ENCODE measurements around the gene LRBA. TPM values are rescaled to one million over a fixed set of nuclear protein-coding genes. Genes with fewer than 3 reads are reported as not detected.

LRBA gene
- total RNA-seq, 1 experiment from 2014 or later = 23.0 TPM

DNA sequence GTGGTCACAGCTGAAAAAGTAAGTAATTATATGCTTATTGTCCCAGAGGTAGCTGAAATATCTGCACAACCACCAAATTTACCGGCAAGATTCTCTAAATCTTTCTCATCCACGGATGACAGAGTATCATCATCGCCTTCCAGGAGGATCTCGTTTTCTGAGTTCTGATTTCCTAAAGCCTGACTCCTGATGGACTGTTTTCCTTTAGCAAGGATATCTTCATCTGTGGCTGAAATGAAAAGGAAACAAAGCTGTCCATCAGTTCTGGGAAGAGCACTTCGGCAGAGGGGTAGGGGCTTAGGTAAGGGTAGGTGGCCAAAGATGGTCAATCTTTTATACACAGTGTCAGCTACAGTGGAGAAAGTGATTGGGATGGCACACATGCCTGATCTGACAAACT lies 424.5 kb downstream of the LRBA start:
- DNase-seq (ENCODE audit: low read depth) = no peak

DNA sequence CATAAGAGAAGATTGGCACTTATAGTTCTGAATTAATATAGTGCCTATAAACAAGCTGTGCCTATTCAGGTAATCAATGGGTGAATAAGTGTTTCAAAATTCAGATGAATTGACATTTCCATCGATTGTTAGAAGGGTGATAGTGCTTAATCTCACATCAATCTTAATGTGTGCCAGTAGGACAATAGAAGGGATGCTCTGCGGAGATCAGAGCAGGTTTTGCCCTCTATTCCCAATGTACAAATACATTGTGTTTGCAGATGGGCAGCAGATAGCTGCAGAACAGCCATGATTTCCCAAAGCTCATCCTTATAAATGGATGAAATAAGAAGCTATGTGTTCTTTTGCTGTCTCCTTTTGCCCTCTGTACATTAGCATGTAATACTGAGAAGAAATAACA lies 425.9 kb downstream of the LRBA start:
- DNase-seq (ENCODE audit: low read depth) = no peak

DNA sequence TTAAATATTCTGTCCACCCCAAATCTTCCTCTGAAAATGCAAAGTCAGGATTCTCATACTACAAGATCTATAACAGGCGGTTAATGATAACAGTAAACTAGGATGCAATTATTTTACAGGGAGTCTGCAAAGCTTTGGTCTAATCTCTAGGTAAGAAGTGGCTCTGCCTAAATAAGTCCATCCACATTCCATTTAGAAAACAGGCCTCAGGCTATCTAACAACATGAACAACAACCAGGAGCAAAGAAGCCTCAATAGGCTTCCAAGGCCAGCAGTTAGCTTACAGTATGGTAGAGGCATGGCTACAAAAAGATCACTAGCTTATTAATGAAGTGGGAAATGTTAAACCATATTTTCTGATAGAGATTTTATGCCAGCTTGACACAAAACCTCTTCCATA lies 426.8 kb downstream of the LRBA start:
- no peak for DNase-seq (ENCODE audit: low read depth)

DNA sequence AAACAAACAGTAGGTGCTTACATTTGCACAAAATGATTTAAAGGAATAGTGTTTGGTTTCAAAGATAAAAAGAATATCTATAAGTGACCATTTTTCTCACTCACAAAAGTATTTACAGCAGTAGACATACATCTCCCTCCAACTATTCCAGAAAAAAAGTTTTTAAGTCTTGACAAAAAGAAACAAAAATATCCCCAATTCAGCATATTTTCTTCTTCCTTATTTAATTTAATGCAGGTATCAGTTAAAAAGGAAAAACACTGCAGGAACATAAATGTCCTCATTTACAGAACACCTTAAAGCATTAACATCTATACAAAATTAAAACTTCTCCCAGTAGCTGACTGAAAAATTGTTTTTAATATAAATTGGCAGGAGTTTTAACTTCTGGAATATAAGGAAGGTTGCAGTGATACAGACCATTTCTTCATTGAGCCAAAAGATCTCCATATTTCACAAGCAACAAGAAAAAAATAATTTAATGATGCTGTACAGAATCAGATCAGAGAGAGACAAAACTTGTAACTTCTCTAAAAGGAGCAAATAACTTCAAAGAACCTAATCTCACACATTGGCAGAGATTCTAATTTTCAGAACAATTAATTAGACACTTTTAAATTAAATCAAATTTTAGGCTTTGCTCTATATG lies 428.8 kb downstream of the LRBA start:
- DNase-seq (ENCODE audit: low read depth) = no peak

DNA sequence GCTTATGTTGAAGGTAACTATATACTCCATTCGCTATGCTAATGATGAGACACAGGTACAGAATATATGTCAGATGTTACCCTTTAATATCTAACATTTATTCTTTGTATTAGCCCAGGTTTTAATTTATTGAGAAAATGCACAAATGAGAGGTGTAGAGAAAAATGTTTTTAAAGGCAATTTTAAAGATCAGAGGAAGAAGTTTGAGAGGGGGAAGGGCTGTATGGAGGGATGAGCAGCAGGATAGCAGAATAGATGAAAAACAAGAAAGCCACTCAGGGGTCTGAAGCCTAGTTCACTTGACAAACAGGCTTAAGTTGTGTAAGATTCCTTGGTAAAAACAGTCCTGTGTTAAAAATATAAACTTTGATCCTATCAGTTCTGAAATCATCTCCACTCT lies 429.5 kb downstream of the LRBA start:
- DNase-seq (ENCODE audit: low read depth) = no peak

DNA sequence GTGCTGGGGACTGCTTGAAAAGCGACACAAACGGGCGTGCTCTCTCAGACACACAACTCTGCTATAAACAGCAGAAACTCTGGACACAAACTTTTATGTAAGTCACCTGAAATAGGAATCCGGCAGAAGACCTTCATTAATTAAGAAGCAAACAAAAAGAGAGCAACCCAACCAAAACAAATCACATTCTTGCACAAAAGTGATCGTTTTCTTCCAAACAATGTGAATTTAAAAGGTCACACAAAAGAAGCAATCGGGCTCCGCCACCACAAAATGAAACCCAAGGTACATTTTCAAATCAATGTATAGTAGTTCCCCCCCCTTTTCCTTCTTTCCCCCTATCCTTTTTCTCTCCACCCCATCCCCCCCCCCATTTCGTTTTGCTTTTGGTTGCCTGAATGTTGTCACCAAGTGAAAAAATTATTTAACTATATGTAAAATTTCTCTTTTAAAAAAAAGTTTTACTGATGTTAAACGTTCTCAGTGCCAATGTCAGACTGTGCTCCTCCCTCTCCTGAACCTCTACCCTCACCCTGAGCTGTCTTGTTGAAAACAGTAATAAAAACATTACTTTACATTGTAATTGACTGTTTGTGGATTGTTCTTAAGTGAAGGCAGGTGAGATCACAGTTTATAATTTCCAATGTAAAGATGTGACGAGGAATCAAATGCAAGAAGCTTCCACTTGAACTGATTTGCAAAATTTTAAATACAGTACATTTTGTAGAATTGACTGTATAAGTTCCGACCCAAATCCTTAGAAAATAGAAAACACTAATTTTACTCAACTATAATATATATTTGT lies 430.8 kb downstream of the LRBA start:
- no peak for DNase-seq (ENCODE audit: low read depth)

DNA sequence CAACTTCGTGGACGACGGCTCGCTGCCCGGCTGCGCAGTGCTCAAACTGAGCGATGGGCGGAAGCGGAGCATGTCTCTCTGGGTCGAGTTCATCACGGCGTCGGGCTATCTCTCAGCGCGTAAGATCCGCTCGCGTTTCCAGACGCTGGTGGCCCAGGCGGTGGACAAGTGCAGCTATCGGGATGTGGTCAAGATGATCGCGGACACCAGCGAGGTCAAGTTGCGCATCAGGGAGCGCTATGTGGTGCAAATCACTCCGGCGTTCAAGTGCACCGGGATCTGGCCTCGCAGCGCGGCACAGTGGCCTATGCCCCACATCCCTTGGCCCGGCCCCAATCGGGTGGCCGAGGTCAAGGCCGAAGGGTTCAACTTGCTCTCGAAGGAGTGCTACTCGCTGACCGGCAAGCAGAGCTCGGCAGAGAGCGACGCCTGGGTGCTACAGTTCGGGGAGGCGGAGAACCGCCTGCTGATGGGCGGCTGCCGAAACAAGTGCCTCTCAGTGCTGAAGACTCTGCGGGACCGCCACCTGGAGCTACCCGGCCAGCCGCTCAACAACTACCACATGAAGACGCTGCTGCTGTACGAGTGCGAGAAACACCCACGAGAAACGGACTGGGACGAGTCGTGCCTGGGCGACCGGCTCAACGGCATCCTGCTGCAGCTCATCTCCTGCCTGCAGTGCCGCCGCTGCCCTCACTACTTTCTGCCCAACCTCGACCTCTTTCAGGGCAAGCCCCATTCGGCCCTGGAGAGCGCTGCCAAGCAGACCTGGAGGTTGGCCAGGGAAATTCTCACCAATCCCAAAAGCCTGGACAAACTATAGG lies 431.6 kb downstream of the LRBA start:
- DNase-seq (ENCODE audit: low read depth) = no peak

DNA sequence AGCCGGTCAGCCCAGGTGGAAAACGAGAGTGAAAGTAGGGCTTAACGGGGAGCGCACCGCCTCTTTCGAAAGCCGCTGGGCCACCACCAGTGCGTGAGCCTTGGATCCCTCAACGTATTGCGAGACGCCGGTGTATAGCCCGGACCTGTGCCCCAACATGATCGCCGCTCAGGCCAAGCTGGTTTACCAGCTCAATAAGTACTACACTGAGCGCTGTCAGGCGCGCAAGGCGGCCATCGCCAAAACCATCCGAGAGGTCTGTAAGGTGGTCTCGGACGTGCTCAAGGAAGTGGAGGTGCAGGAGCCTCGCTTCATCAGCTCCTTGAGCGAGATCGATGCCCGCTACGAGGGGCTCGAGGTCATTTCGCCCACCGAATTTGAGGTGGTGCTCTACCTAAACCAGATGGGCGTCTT lies 432.2 kb downstream of the LRBA start:
- no peak for DNase-seq (ENCODE audit: low read depth)

DNA sequence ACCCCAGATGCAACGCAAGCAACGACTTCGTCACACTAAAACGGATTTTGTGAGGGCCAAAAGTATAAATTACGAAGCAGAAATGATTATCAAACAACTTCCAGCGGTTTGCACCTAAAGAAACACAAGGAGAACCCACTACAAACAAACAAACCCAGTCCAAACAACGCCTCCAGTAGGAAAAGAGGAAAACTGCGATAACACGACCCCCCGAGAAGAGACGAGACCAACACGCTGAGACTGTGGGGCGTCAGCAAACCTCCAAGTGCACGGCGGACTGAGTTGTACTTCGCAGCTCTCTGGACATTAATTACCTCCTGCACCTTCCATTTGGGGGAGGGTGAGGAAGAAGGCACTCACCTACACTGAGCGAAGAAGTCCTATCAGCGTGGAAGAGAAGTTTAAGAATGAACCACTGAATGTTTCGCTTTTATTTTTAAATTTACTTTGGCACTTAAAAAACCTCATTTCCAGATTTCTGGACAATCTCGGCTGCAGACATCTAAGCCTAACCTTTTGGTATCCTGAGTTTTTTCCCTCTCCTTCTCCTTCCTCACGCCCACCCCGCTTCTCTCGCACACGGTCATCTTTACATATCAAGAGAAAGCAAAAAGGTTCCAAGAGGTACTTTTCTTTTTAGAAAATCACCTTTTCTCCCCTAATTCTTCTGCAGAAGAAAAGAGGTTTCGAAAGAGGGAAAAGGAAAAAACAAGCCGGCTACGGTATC lies 432.8 kb downstream of the LRBA start, which contains the start of gene MAB21L2:
Gene MAB21L2 (plus strand): TSS at position 6 of the 727 bp plus-strand sequence. CDS start 879 bp downstream, outside the sequence.
- no peak for DNase-seq (ENCODE audit: low read depth)

DNA sequence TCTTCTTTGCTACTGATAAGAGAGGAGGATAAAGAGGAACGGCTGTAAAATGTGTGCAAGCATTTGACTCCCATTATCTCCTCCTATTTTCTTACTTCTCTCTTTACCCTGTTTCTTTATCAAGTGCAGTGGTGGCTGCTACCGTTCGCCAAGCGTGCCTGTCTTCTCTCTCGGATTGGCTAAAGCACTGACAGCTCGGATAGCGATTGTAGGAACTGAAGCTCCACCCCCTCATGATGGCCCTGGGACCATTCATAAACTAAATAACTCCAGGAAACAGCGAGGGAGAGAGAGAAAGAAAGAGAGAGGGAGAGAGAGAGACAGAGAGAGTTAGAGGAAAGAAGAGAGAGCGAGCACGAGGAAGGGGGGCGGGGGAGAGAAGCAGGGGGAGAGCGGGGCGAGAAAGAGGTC lies 433.4 kb downstream of the LRBA start:
- no peak for DNase-seq (ENCODE audit: low read depth)

DNA sequence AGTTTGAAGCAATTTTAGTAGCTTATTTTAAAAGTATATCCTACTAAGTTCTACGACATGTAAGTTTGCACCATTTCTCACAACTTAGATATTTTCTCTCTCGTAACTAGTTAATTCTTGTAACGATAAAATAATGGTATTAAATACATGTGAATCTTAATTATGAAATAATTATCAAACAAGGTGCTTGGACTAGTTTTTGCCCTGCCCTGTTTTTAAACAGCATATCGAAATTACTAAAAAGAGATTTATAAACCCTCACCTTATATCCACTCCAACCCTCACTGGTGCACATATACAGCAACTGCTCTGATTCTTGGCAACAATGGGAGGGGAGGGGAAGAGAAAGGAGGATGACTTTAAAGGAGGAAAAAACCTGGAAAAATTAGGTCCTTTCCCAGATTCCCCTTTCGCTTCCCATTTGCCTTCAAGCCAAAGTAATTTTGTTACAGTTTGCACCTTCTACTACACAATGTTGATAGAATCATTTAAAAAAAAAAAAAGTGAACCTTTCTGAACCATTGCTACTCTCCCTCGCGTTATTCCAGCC lies 434.0 kb downstream of the LRBA start:
- no peak for DNase-seq (ENCODE audit: low read depth)

DNA sequence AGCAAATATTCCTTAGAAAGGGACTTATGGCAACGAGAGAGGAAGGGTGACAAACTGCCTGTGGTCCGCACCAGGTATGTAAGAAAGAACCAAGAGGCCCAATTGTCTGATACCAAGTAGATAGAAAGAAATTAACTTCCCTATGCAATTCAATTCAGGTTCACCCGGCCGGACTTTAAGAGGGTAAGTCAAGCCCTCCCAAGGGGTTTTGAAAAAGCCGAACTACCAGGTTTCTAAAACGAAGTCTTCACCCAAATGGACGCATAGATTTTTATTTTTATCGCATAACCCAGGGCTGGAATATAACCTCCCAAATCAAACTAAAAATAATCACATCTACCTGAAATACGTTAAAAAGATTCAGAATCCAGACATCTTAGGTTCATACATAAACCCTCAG lies 434.8 kb downstream of the LRBA start:
- no peak for DNase-seq (ENCODE audit: low read depth)

DNA sequence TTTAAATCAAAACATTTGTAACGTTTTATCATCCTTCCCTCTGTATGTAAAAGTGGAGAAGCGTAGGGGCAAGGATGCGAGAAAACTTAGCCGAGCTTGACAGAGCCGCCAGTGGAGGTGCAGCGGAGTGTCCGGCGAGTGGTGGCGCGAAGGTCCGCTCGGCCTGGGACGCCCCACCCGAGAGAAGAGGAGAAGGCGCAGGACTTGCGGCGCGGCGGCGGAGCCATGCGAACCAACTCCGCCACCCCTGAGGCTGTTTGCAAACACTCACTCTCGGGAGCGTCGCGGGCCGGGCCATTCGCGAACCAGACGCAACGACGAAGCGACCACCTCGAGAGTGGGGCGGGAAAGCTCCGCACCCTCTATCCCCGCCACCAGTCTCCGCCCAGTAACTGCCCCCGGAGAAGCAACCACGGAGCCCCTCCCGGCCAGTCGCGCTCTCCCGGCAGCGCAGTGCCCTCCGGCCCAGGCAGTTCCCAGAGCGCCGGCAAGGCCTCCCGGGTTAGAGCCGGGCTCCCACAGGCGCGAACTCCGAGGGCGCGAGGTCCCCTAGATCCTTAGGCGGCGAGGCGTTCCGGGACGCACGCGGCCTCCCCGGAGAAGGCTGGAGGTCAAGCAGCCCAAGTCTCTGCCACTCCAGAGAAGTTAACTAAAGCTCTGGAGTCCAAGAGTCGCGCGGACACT lies 435.4 kb downstream of the LRBA start:
- no peak for DNase-seq (ENCODE audit: low read depth)

DNA sequence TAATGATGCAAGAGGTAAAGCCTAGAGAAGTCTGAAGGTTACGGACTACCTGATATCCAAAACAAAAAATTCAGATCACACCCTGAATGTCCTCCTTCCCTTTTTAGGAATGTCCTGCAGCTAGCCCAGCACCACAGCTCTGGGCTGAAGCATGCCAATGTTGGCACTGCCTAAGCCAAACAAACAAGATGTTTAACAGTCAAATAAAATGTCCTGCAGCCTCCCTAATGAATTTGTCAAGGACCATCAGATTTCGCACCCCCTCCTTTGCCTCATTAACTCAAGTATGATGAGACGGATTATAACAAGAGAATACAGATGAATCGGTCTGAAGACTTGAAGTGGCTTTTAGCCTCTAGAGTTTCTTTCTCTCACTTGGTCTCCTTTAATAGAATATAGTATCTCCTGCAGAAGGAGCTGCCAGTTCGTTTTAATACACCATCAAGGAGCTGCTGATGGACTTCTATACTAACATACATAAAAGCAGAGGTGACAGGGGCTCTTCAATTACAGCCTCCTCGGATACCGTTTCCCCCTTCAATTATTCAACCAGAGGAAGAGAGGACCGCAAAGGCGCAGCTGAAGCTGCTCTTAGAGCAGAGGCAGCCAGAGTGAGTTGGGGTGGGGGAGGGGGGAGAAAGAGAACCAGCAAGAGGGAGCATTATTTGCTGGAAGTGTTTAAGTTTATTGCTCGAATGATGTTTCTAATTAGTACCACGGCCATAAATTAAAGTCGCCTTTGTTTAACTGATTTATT lies 436.2 kb downstream of the LRBA start:
- DNase-seq (ENCODE audit: low read depth) = no peak

DNA sequence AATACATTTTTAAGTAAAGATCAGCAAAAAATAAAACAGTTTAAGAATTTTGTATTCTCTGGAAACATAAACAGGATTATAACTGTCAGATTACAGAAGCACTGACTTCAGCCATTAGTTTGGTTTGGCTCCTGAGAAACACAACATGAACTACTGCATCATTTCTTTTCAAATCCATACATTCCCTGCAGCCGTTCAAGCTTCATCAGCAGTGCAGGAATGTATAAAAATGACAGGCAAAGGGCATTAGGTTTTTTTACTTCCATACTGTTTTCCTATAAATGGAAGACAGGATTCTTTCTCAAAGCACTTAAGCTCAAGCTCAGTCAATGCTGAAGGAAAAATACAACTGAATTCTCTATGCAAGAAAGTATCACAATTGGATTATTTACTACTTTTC lies 437.3 kb downstream of the LRBA start:
- DNase-seq (ENCODE audit: low read depth) = no peak

DNA sequence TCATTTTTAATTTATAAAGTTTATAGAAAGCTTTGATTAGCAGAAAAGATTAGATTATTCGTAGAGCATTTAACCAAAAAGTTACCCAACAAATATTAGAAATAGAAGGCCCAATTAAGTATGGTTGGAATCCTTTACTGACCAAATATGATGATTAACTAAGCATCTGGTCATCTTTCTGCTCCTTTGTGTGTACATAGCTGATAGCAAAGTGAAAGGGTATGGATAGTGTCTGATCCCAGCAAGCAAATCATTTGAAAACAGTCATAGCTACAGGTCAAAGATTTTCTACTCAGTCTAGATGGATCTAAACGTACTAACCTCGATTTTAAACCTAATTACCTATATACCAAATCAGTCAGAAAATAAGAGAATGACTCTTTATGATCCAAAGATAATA lies 440.4 kb downstream of the LRBA start:
- no peak for DNase-seq (ENCODE audit: low read depth)

DNA sequence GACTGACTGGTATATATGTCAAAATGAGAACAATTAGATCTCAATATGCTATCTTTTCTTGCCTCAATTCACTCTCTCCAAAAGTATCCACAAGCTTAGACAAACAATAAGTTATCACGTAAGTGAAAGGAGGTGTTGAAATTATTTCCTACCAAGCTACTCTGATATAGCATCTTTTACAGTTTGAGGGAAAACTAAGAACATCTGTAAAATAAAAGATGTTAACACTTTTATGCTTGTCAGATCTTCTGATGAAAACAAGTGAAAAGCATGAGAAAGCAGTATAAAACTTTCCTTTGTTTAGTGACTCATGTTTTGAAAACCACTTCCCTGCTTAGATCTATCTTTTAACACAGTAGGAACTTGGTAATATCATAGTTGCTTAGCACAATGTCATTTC lies 441.6 kb downstream of the LRBA start:
- DNase-seq (ENCODE audit: low read depth) = peak; percentile 69

DNA sequence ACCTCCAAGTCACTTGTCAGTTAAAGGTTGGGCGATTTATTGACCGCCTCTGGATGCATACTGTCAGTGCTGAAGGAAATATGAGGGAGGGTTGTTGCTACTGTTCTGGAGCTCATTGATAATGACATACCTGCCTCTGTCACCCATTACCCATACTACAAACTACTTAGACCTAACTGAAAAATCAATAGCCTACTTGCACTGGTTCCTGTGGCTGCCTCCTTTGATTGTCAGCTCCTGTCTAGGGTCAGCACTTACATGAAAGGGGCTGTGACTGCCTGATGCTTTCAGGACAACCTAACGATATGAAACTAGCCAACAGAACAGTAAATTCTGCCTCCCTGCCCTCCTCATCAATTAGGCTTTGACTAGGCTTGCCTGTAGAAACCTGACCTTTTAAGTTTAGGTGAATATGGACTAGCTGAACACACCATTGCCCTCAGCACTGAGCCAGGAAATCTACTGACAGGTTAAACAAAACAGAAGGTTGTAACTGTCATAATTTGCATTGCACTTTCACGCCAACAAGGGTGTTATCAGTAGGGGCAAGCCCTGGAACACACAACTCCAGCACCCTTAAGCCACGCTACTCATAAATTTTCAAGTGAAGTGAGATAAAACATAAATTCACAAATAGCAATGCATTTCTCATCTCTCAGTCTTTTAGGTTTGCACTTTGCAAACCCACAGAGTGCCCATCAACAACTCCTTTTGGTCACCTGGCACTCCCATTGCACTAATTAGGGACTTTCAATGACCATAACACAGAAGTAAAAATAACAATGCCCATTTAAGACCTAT lies 442.2 kb downstream of the LRBA start:
- DNase-seq (ENCODE audit: low read depth) = no peak

DNA sequence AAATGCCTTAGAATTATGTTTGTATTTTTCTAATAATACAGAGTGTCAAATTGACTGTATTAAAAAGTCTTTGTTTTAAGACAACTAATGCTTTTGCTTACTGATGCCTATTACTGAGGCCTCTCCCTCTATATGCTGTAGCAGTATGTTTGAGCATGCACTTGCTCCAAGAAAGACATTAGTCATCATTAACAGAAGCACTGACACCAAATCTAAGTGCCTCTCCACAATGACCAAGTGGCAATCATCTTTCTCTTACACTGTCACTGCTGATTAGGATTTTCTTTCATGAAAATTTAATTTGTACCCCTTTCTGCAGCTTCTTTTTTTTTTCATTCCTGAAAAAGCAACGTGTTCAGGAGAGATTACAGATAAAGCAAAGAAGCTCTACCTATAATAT lies 444.2 kb downstream of the LRBA start:
- DNase-seq (ENCODE audit: low read depth) = no peak
